ENCODE measurements around the gene RPL27.

DNA sequence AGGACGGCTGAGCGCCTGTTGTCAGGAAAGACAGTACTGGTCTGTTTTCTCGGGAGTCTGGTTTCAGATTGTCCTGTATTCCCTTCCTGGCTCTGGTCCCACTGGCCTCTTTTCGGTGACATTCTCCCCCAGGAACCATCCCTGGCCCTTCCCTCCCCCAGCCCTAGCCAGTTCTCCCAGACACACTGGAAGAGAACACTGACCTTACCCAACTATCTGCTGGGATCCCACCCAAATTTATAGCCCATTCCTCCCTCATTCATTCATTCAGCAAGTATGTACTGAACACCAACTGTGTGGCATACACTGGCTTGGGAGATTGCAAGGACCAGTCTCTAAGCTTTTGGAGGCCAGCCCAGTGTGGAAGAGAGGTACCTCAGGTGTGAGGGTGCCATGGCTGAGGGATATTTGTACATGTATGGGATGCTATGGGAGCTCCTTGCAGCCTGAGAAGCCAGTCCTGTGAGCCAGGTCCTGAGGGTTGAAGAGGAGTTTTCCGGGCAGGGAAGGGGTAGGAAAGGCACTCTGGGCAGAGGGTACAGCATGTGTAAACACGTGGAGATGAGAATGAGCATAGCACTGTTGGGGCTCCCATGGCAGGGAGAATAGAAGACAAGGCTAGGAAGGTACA is 32.0 kb downstream of the RPL27 start:
- TF ChIP-seq, protein P1, sequence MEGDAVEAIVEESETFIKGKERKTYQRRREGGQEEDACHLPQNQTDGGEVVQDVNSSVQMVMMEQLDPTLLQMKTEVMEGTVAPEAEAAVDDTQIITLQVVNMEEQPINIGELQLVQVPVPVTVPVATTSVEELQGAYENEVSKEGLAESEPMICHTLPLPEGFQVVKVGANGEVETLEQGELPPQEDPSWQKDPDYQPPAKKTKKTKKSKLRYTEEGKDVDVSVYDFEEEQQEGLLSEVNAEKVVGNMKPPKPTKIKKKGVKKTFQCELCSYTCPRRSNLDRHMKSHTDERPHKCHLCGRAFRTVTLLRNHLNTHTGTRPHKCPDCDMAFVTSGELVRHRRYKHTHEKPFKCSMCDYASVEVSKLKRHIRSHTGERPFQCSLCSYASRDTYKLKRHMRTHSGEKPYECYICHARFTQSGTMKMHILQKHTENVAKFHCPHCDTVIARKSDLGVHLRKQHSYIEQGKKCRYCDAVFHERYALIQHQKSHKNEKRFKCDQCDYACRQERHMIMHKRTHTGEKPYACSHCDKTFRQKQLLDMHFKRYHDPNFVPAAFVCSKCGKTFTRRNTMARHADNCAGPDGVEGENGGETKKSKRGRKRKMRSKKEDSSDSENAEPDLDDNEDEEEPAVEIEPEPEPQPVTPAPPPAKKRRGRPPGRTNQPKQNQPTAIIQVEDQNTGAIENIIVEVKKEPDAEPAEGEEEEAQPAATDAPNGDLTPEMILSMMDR (IDR thresholded peaks at IDR 0.05), result no peak
- TF ChIP-seq TCF7L2 (IDR thresholded peaks at IDR 0.05; ENCODE audit: low read depth, low read length), result no peak
- TF ChIP-seq POLR2AphosphoS5 (IDR thresholded peaks at IDR 0.05; ENCODE audit: low read depth, low read length), result no peak
- TF ChIP-seq REST (IDR thresholded peaks at IDR 0.05; ENCODE audit: insufficient read depth in 1 of 2, low read depth in 2 of 2, low read length in 1 of 2), result no peak
- no peak for TF ChIP-seq SIN3A (IDR thresholded peaks at IDR 0.05; ENCODE audit: borderline replicate concordance, insufficient read depth, low read depth, low read length)
